NOMO-1 treated with DMSO at 0.1 percent for 48 hours (cell line): ENCODE results near the gene KDM3A.

Experiments used
- DNase-seq: peaks from one replicate; lab custom pipeline; 2025; ENCODE audit not compliant: unreplicated experiment; lab: John Stamatoyannopoulos, UW

KDM3A gene

GRCh38 chr2:86512892-86513291, 71.7 kb downstream of the KDM3A start:
- no peak for DNase-seq

GRCh38 chr2:86513948-86514660, 72.9 kb downstream of the KDM3A start:
- DNase-seq: no peak

- DNase-seq: no peak
Measured at GRCh38 chr2:86518481-86518880, 77.3 kb downstream of the KDM3A start.

- DNase-seq: no peak
Measured at GRCh38 chr2:86519349-86519748, 78.2 kb downstream of the KDM3A start.

GRCh38 chr2:86520153-86520552, 79.0 kb downstream of the KDM3A start:
- DNase-seq: no peak

GRCh38 chr2:86521922-86522321, 80.8 kb downstream of the KDM3A start:
- no peak for DNase-seq

GRCh38 chr2:86522711-86523110, 81.5 kb downstream of the KDM3A start:
- DNase-seq: no peak

- DNase-seq: no peak
Measured at GRCh38 chr2:86523491-86523890, 82.3 kb downstream of the KDM3A start.

- no peak for DNase-seq
Measured at GRCh38 chr2:86525421-86526340, 84.5 kb downstream of the KDM3A start.

GRCh38 chr2:86533589-86533988, 92.4 kb downstream of the KDM3A start:
- no peak for DNase-seq

GRCh38 chr2:86541334-86541733, 100.2 kb downstream of the KDM3A start:
- no peak for DNase-seq
